Calu3 (cell line): ENCODE data around the gene NT5C1B. TPM values are rescaled to one million over a fixed set of nuclear protein-coding genes. Genes with fewer than 3 reads are reported as not detected.
A peak's percentile ranks its signal among the peaks of the same experiment; 100 is the strongest.

Source experiments
- BruUV-seq: library from RNA; stranded (reverse); fragments of 400-500 nt; replicated peaks from 2 replicates; lab custom pipeline; 2021; lab: Mats Ljungman, UMichigan
- CTCF ChIA-PET: fragments of 300-600 bp; sonication (Branson Sonifier 250); formaldehyde crosslinking; loops from one replicate; lab custom pipeline; 2022; ENCODE audit warnings: antibody characterized with exemption; lab: Charles Lee
- DNase-seq: peaks from one replicate; pipeline ENCODE4 v3.0.0; 2022
- H3K27ac Mint-ChIP-seq: one replicate; pipeline ENCODE4 v1.8.0; 2022; ENCODE audit warnings: mixed read lengths; ENCODE audit not compliant: unreplicated experiment
- H3K27me3 Mint-ChIP-seq: one replicate; pipeline ENCODE4 v1.8.0; 2022; ENCODE audit warnings: mixed read lengths; ENCODE audit not compliant: unreplicated experiment
- H3K36me3 Mint-ChIP-seq: one replicate; pipeline ENCODE4 v1.8.0; 2022; ENCODE audit warnings: mild to moderate bottlenecking, moderate library complexity, mixed read lengths; ENCODE audit not compliant: insufficient read depth, unreplicated experiment
- H3K4me1 Mint-ChIP-seq: one replicate; pipeline ENCODE4 v1.8.0; 2022; ENCODE audit warnings: mild to moderate bottlenecking, low read depth, mixed read lengths; ENCODE audit not compliant: unreplicated experiment
- H3K4me3 Mint-ChIP-seq: one replicate; pipeline ENCODE4 v1.8.0; 2022; ENCODE audit warnings: mild to moderate bottlenecking, low read depth, moderate library complexity, mixed read lengths; ENCODE audit not compliant: unreplicated experiment
- H3K9me3 Mint-ChIP-seq: one replicate; pipeline ENCODE4 v1.8.0; 2022; ENCODE audit warnings: low read depth, mixed read lengths; ENCODE audit not compliant: unreplicated experiment
- CTCF ChIP-seq: fragments of 200-600 bp; IDR thresholded peaks from one replicate; pipeline ENCODE4 v1.8.0; 2022; ENCODE audit warnings: antibody characterized with exemption; ENCODE audit not compliant: unreplicated experiment
- intact Hi-C: fragments of 100-400 bp; cut with micrococcal nuclease; formaldehyde crosslinking; loops from one replicate; pipeline ENCODE4 v1.10.0; 2022; ENCODE audit not compliant: unreplicated experiment
- total RNA-seq: library from RNA; stranded (reverse); gene quantifications from 2 replicates; pipeline ENCODE4 v1.2.3, GENCODE V29; 2022

The NT5C1B gene
- total RNA-seq, 1 experiment from 2014 or later = not detected

- Mint-ChIP-seq H3K27ac (peak overlapping the region; percentile 61), H3K4me1 (peaks cover 12% of the 10 kb centered on the region), H3K9me3 (peaks cover 3% of the 10 kb centered on the region), H3K27me3 (no peaks in the 10 kb centered on the region), H3K36me3 (peaks cover 28% of the 10 kb centered on the region), H3K4me3 (peak overlapping the region; percentile 80)
- CTCF ChIA-PET = interaction anchor here (0.7 to 1.4 kb wide), 2 partner anchors 41 to 42 kb away, joined by 3 to 5 read pairs; no protein-coding TSS in a partner anchor
- DNase-seq = no peak
- TSS peak; percentile 55 for BruUV-seq
- TF ChIP-seq CTCF = no peak
- intact Hi-C loops = no loop called here
Observed at GRCh38 chr2:18560797-18561085, 28.6 kb downstream of the NT5C1B start.

DNA sequence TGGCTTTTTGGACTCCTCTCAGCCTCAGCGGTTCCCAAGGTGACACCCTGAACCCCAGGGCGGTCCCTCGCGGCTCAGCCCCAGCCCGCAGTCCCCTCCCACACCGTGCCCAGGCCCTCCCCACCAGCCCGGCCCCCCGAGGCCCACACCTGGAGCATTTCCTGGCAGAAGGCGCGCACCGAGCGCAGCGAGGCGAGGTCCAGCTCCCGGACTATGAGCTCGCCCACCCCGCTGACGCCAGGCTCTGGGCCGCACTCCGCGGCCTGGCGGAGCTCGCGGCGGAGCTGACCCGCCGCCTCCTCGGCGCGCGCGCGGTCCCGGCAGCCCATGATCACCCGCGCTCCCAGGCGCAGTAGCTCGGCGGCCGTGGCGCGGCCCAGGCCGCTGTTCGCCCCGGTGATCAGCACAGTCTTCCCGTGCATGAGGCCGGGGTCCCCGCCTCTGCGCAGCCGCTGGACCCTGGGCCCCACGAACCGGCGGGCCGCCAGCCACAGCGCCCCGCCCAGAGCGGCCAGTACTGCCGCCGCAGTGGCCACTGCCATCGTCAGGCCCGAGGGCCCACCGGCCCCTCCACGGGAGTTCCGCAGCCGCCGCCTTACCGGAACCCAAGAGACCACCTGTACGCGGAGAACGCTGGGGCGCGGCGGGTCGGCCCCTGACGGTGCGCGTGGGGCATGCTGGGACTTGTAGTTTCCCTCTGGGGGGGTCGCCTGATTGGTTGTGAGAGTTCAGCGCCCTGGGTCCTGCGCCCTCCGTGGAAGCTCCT, 29.2 kb downstream of the NT5C1B start, which contains the start of gene RDH14:
Gene RDH14, minus strand, starts transcription at position 623 of the 766 bp plus-strand sequence. Its CDS starts 81 bp downstream, at position 542.
- no peak for TF ChIP-seq CTCF
- DNase-seq = peak; percentile 94
- CTCF ChIA-PET = interaction anchor here (0.7 to 1.4 kb wide), 2 partner anchors 40 to 42 kb away, joined by 3 to 5 read pairs; no protein-coding TSS in a partner anchor
- Mint-ChIP-seq H3K9me3 (peaks cover 3% of the 10 kb centered on the region), H3K27me3 (no peaks in the 10 kb centered on the region), H3K36me3 (peaks cover 29% of the 10 kb centered on the region), H3K4me3 (peak within 1 kb of the TSS; percentile 80), H3K4me1 (peaks cover 12% of the 10 kb centered on the region), H3K27ac (peak within 1 kb of the TSS; percentile 77)
- intact Hi-C loops = no loop called here
- BruUV-seq = no TSS peak

GRCh38 chr2:18559531-18560030, 29.8 kb downstream of the NT5C1B start:
- no peaks in the 10 kb centered on the region for H3K27me3 Mint-ChIP-seq
- H3K4me3 Mint-ChIP-seq = peak overlapping the region; percentile 80
- BruUV-seq = TSS peak; percentile 36
- TF ChIP-seq CTCF = no peak
- CTCF ChIA-PET = interaction anchor here (1.4 kb wide), 1 partner anchor 39 kb away, joined by 5 read pairs; no protein-coding TSS in a partner anchor
- peaks cover 12% of the 10 kb centered on the region for H3K4me1 Mint-ChIP-seq
- no peak for DNase-seq
- H3K9me3 Mint-ChIP-seq = no peaks in the 10 kb centered on the region
- H3K36me3 Mint-ChIP-seq = peaks cover 35% of the 10 kb centered on the region
- H3K27ac Mint-ChIP-seq = peak overlapping the region; percentile 77
- intact Hi-C loops = no loop called here

GRCh38 chr2:18558458-18558857, 30.9 kb downstream of the NT5C1B start:
- Mint-ChIP-seq H3K4me1 (peaks cover 12% of the 10 kb centered on the region), H3K9me3 (no peaks in the 10 kb centered on the region), H3K27me3 (no peaks in the 10 kb centered on the region), H3K4me3 (no peak overlapping the region), H3K36me3 (peaks cover 39% of the 10 kb centered on the region), H3K27ac (no peak overlapping the region)
- no peak for TF ChIP-seq CTCF
- intact Hi-C loops = no loop called here
- BruUV-seq = no TSS peak
- no peak for DNase-seq
- CTCF ChIA-PET = interaction anchor here (0.7 kb wide), 1 partner anchor 17 kb away, joined by 3 read pairs; no protein-coding TSS in a partner anchor
